Tibial nerve (tissue), 4 donors: Measurements from ENCODE around the gene RPRM.

ENCODE experiments used
- EP300 ChIP-seq, 2 donors: sonication (generic); formaldehyde crosslinking; IDR thresholded peaks; one replicate each; pipeline ENCODE4 v1.6.1; 2017; ENCODE audit warnings: antibody characterized with exemption in 2 of 2, mild to moderate bottlenecking in 1 of 2
- POLR2A ChIP-seq, 2 donors: fragments of 450-650 bp; IDR thresholded peaks; one replicate each; pipeline ENCODE4 v1.6.1; 2017; ENCODE audit warnings: antibody characterized with exemption in 2 of 2, mild to moderate bottlenecking in 2 of 2, moderate library complexity in 2 of 2
- TF ChIP-seq, protein P1 (sequence below), 5 experiments: fragments of 200-600 bp in 3 of 5; fragments of 450-650 bp in 2 of 5; sonication (generic) in 3 of 5; IDR thresholded peaks; one replicate each; pipeline ENCODE4 v1.5.1; 2016 to 2019; ENCODE audit warnings: antibody characterized with exemption in 5 of 5, mild to moderate bottlenecking in 3 of 5, moderate library complexity in 2 of 5

- TF ChIP-seq POLR2A (IDR thresholded peaks at IDR 0.05) (no peak), EP300 (IDR thresholded peaks at IDR 0.05) (no peak)
- TF ChIP-seq, protein P1, sequence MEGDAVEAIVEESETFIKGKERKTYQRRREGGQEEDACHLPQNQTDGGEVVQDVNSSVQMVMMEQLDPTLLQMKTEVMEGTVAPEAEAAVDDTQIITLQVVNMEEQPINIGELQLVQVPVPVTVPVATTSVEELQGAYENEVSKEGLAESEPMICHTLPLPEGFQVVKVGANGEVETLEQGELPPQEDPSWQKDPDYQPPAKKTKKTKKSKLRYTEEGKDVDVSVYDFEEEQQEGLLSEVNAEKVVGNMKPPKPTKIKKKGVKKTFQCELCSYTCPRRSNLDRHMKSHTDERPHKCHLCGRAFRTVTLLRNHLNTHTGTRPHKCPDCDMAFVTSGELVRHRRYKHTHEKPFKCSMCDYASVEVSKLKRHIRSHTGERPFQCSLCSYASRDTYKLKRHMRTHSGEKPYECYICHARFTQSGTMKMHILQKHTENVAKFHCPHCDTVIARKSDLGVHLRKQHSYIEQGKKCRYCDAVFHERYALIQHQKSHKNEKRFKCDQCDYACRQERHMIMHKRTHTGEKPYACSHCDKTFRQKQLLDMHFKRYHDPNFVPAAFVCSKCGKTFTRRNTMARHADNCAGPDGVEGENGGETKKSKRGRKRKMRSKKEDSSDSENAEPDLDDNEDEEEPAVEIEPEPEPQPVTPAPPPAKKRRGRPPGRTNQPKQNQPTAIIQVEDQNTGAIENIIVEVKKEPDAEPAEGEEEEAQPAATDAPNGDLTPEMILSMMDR (IDR thresholded peaks at IDR 0.05), result no peak
These were observed 1.5 kb downstream of the RPRM start for GRCh38 chr2:153476816-153477635.
